SJCRH30 (cell line): ENCODE measurements around the gene SLC16A3. TPM values are rescaled to one million over a fixed set of nuclear protein-coding genes. Genes with fewer than 3 reads are reported as not detected.
"Not testable (repeated sequence)": the region's sequence is repeated elsewhere in the genome, so short reads cannot be mapped to it uniquely, and the experiment has no call there.

Source experiments
- DNase-seq, 2 experiments: peaks; one replicate each; pipeline ENCODE4 v3.0.0-alpha.2; 2015 to 2020
- H3K27ac ChIP-seq: fragments of 250-450 bp; sonication (Bioruptor Pico); 2 replicates; pipeline ENCODE4 v1.5.1; 2020; ENCODE audit warnings: mild to moderate bottlenecking, moderate library complexity
- H3K27me3 ChIP-seq: fragments of 250-450 bp; sonication (Bioruptor Pico); 2 replicates; pipeline ENCODE4 v1.5.1; 2020; ENCODE audit warnings: mild to moderate bottlenecking, moderate library complexity
- H3K36me3 ChIP-seq: fragments of 250-450 bp; sonication (Bioruptor Pico); 2 replicates; pipeline ENCODE4 v1.5.1; 2020; ENCODE audit warnings: mild to moderate bottlenecking, moderate library complexity
- H3K4me1 ChIP-seq: fragments of 250-450 bp; sonication (Bioruptor Pico); 2 replicates; pipeline ENCODE4 v1.5.1; 2020; ENCODE audit warnings: mild to moderate bottlenecking, moderate library complexity
- H3K4me3 ChIP-seq: fragments of 250-450 bp; sonication (Bioruptor Pico); 2 replicates; pipeline ENCODE4 v1.5.1; 2020; ENCODE audit warnings: mild to moderate bottlenecking, moderate library complexity
- H3K9me3 ChIP-seq: fragments of 250-450 bp; sonication (Bioruptor Pico); replicated peaks from 2 replicates; pipeline ENCODE4 v1.5.1; 2020; ENCODE audit warnings: mild to moderate bottlenecking, moderate library complexity
- total RNA-seq: library from RNA; depleted of rRNA; stranded (reverse); fragments of >200 nt; shearing (Covaris generic); gene quantifications from 2 replicates; pipeline ENCODE4 v1.2.3, GENCODE V29; 2014

The SLC16A3 gene
- total RNA-seq, 1 experiment from 2014 or later = 11.0 TPM

GRCh38 chr17:82249896-82250581, 21.2 kb downstream of the SLC16A3 start:
- Histone ChIP-seq H3K9me3 (no peaks in the 10 kb centered on the region), H3K27me3 (no peaks in the 10 kb centered on the region), H3K36me3 (peaks cover 85% of the 10 kb centered on the region), H3K4me3 (no peak overlapping the region), H3K27ac (no peak overlapping the region), H3K4me1 (no peaks in the 10 kb centered on the region)
- DNase-seq = no peak

- Histone ChIP-seq H3K4me3 (no peak overlapping the region), H3K9me3 (no peaks in the 10 kb centered on the region; the same call in 1 of the 2 replicates), H3K27me3 (no peaks in the 10 kb centered on the region), H3K36me3 (peaks cover 85% of the 10 kb centered on the region), H3K4me1 (no peaks in the 10 kb centered on the region), H3K27ac (no peak overlapping the region)
- DNase-seq = no peak
Measured at GRCh38 chr17:82250868-82251500, 22.1 kb downstream of the SLC16A3 start.

DNA sequence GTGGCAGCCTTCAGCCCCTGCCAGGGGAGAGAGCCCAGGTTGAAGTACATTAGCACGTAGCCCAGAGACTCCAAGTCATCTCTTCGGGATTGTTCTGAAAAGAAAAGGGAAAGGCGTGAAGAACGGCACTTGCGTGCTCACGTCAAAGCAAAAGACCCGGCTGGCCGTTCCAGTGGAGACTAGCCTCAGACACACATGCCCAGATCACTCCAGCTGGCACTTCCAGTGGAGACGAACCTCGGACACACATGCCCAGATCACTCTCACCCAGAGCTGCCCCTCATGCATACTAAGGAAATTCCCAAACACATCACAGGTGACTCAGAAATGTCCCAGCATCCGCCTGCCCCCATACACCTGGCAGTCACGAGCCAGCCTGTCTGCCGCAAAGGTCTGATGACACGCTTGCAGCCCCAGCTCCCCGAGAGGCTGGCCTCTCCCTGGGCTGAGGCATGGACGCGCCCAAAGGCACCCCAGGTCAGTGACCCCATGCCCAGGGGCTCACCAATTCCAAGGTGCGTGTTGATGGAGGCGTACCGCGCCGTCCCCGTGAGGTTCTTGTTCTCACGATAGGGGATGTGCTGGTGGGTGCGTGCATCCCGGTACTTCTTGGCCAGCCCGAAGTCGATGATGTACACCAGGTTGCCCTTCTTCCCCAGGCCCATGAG, 23.8 kb downstream of the SLC16A3 start:
- Histone ChIP-seq H3K27me3 (no peaks in the 10 kb centered on the region), H3K36me3 (peaks cover 85% of the 10 kb centered on the region), H3K9me3 (no peaks in the 10 kb centered on the region; the same call in 1 of the 2 replicates), H3K4me3 (no peak overlapping the region), H3K4me1 (no peaks in the 10 kb centered on the region), H3K27ac (no peak overlapping the region)
- DNase-seq = no peak

DNA sequence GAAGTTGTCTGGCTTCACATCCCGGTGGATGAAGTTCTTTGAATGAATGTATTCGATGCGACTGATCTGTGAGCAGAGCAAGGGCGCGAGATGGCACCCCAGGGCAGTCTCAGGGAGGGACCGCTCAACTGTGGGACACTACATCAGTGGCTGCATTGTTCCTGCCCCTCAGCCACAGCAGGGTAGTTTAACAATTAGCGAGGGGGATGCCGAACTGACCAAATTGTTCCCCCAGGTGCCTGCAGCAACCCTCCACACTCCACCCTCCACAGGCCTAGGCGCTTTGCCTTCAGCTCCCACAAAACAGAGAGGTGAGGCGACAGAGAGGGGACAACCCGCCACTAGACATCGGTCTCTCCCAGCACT, 24.3 kb downstream of the SLC16A3 start:
- peaks cover 84% of the 10 kb centered on the region for H3K36me3 ChIP-seq
- no peak overlapping the region for H3K4me3 ChIP-seq
- no peak for DNase-seq
- no peaks in the 10 kb centered on the region for H3K4me1 ChIP-seq
- H3K9me3 ChIP-seq = no peaks in the 10 kb centered on the region; the same call in 1 of the 2 replicates
- no peak overlapping the region for H3K27ac ChIP-seq
- H3K27me3 ChIP-seq = no peaks in the 10 kb centered on the region

- not testable (repeated sequence) for H3K9me3 ChIP-seq, H3K27ac ChIP-seq, H3K27me3 ChIP-seq, H3K4me3 ChIP-seq, DNase-seq, H3K4me1 ChIP-seq
- H3K36me3 ChIP-seq = peaks cover 84% of the 10 kb centered on the region
Measured at GRCh38 chr17:82254096-82254495, 25.3 kb downstream of the SLC16A3 start.

GRCh38 chr17:82254746-82255145, 25.9 kb downstream of the SLC16A3 start:
- not testable (repeated sequence) for DNase-seq, H3K27ac ChIP-seq, H3K27me3 ChIP-seq, H3K4me1 ChIP-seq, H3K9me3 ChIP-seq, H3K4me3 ChIP-seq
- peaks cover 84% of the 10 kb centered on the region for H3K36me3 ChIP-seq

- peaks cover 77% of the 10 kb centered on the region for H3K36me3 ChIP-seq
- no peak overlapping the region for H3K27ac ChIP-seq
Measured at GRCh38 chr17:82255402-82255972, 26.6 kb downstream of the SLC16A3 start.

DNA sequence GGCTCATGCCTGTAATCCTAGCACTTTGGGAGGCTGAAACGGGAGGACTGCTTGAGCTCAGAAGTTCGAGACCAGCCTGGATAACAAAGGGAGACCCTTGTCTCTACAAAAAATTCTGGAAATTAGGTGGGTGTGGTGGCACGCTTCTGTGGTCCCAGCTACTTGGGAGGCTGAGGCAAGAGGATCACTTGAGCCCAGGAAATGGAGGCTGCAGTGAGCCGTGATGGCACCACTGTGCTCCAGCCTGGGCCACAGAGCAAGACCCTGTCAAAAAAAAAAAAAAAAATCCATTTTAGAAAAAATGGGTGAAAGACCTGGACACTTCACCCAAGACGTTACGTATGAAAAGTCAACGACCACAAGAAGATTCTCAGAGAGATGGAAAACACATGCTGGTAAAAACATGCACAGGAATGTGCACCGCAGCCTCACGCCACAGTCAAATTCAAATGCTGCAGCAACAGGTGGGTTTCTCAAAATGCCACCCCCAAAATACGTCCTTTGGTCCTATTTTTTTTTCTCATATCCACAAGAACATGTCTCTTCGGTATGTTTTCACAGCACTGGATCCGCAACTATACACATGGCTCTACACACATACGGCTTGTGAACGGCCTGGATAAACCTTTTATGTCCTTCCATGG, 27.5 kb downstream of the SLC16A3 start:
- H3K27ac ChIP-seq = no peak overlapping the region
- H3K4me1 ChIP-seq = no peaks in the 10 kb centered on the region
- H3K36me3 ChIP-seq = peaks cover 77% of the 10 kb centered on the region

More at GRCh38 chr17:82255402-82255972, 26.6 kb downstream of the SLC16A3 start:
- no peaks in the 10 kb centered on the region; the same call in 1 of the 2 replicates for H3K9me3 ChIP-seq
- no peaks in the 10 kb centered on the region for H3K4me1 ChIP-seq
- H3K27me3 ChIP-seq = no peaks in the 10 kb centered on the region
- H3K4me3 ChIP-seq = no peak overlapping the region
- no peak for DNase-seq

GRCh38 chr17:82257473-82257872, 28.6 kb downstream of the SLC16A3 start:
- Histone ChIP-seq H3K27me3 (no peaks in the 10 kb centered on the region), H3K9me3 (no peaks in the 10 kb centered on the region; the same call in 1 of the 2 replicates), H3K4me3 (no peak overlapping the region), H3K27ac (no peak overlapping the region), H3K4me1 (no peaks in the 10 kb centered on the region), H3K36me3 (peaks cover 77% of the 10 kb centered on the region)
- peak; percentile 65 to 67 for DNase-seq

More for the DNA sequence above, 27.5 kb downstream of the SLC16A3 start:
- no peaks in the 10 kb centered on the region for H3K27me3 ChIP-seq
- H3K4me3 ChIP-seq = no peak overlapping the region
- no peak for DNase-seq
- no peaks in the 10 kb centered on the region; the same call in 1 of the 2 replicates for H3K9me3 ChIP-seq

GRCh38 chr17:82258555-82258954, 29.7 kb downstream of the SLC16A3 start:
- Histone ChIP-seq H3K4me1 (no peaks in the 10 kb centered on the region), H3K27me3 (no peaks in the 10 kb centered on the region), H3K9me3 (no peaks in the 10 kb centered on the region; the same call in 1 of the 2 replicates), H3K27ac (no peak overlapping the region), H3K4me3 (no peak overlapping the region), H3K36me3 (peaks cover 77% of the 10 kb centered on the region)
- no peak for DNase-seq

DNA sequence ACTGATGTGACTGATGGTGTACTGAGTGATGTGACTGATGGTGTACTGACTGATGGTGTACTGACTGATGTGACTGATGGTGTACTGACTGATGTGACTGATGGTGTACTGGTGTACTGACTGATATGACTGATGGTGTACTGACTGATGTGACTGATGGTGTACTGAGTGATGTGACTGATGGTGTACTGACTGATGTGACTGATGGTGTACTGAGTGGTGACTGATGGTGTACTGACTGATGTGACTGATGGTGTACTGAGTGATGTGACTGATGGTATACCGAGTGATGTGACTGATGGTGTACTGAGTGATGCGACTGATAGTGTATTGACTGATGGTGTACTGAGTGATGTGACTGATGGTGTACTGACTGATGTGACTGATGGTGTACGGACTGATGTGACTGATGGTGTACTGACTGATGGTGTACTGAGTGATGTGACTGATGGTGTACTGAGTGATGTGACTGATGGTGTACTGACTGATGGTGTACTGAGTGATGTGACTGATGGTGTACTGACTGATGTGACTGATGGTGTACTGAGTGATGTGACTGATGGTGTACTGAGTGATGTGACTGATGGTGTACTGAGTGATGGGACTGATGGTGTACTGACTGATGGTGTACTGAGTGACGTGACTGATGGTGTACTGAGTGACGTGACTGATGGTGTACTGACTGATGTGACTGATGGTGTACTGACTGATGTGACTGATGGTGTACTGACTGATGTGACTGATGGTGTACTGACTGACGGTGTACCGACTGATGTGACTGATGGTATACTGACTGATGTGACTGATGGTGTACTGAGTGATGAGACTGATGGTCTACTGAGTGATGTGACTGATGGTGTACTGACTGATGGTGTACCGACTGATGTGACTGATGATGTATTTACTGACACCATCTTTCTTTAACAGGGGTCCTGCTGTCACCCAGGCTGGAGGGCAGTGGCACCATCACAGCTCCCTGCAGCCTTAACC, 31.4 kb downstream of the SLC16A3 start:
- H3K9me3 ChIP-seq, H3K27ac ChIP-seq, DNase-seq, H3K4me1 ChIP-seq, H3K4me3 ChIP-seq, H3K27me3 ChIP-seq: not testable (repeated sequence)
- H3K36me3 ChIP-seq = peaks cover 91% of the 10 kb centered on the region

- H3K4me3 ChIP-seq = no peak overlapping the region
- H3K27ac ChIP-seq = no peak overlapping the region
- H3K9me3 ChIP-seq = no peaks in the 10 kb centered on the region
- no peaks in the 10 kb centered on the region for H3K27me3 ChIP-seq
- peaks cover 4% of the 10 kb centered on the region for H3K4me1 ChIP-seq
- peaks cover 85% of the 10 kb centered on the region for H3K36me3 ChIP-seq
- DNase-seq = no peak
Measured at GRCh38 chr17:82262344-82262743, 33.5 kb downstream of the SLC16A3 start.

DNA sequence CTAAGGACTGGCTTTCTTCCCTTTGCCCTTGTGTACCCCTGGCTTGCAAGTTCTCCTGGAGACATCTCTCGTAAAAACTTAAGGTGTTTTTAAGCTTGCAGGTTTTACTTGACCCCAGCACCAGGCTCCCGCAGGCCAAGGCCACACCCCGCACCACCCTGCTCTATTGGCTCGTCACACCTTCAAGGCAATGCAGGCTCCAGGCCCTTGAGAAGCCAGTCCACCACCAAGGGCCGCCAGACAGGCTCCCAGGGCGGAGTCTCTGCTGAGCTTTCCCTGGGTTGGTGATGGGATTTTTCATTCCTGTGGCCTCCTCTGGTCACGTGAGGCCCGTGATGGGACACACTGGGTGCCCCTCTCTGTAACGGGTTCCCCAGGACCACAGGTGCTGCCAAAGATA, 34.8 kb downstream of the SLC16A3 start:
- Histone ChIP-seq H3K27ac (no peak overlapping the region), H3K4me1 (peaks cover 15% of the 10 kb centered on the region), H3K4me3 (no peak overlapping the region), H3K27me3 (no peaks in the 10 kb centered on the region), H3K36me3 (peaks cover 79% of the 10 kb centered on the region), H3K9me3 (no peaks in the 10 kb centered on the region)
- no peak for DNase-seq

DNA sequence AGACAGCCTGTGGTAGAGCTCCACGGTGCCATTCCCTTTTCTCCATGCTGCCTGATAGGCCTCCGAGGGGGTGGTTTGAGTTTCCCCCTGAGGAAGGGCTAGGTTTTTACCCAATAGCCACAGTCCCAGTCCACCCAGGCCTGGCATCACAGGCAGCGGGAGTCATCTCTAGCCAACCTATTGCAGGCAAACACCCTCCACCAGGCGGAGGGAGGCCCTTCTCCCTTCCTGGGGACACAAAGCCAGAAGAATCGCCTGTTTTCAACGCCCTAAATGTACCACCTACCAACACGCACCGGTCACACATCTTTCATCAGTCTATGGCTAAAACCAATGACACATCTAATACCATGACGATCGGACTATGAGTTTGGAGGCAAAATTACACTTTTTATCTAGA, 37.3 kb downstream of the SLC16A3 start:
- Histone ChIP-seq H3K9me3 (no peaks in the 10 kb centered on the region), H3K36me3 (peaks cover 73% of the 10 kb centered on the region), H3K4me1 (peaks cover 15% of the 10 kb centered on the region), H3K4me3 (no peak overlapping the region), H3K27me3 (no peaks in the 10 kb centered on the region), H3K27ac (no peak overlapping the region)
- DNase-seq = no peak
